Adrenal gland (tissue), 12 donors: ENCODE measurements around the gene ELF5. TPM values are rescaled to one million over a fixed set of nuclear protein-coding genes. Genes with fewer than 3 reads are reported as not detected.

Experiments used
- DNase-seq, 7 donors: peaks; one replicate each; pipeline ENCODE4 v3.0.0-alpha.2; 2019 to 2020
- H3K27ac ChIP-seq, 5 donors: fragments of 200-600 bp; sonication (generic) in 4 of 5; 1 replicate in 3 of 5; 2 replicates in 2 of 5; pipeline versions ENCODE4 v1.5.1 to v1.8.0; 2016 to 2020; ENCODE audit warnings: mild to moderate bottlenecking in 1 of 5
- H3K27me3 ChIP-seq: fragments of 200-600 bp; 2 replicates; pipeline ENCODE4 v1.8.0; 2021
- H3K36me3 ChIP-seq, 2 donors: fragments of 200-600 bp; replicated peaks in 1 of 2; 1 replicate in 1 of 2; 2 replicates in 1 of 2; pipeline versions ENCODE4 v1.5.1 to v1.8.0; 2018 to 2022
- H3K4me1 ChIP-seq, 2 donors: fragments of 200-600 bp; replicated peaks in 1 of 2; 1 replicate in 1 of 2; 2 replicates in 1 of 2; pipeline versions ENCODE4 v1.5.1 to v1.8.0; 2018 to 2021
- H3K4me3 ChIP-seq, 4 donors: fragments of 200-600 bp; sonication (generic) in 3 of 4; one replicate each; pipeline ENCODE4 v1.5.1; 2016 to 2018
- H3K9me3 ChIP-seq, 3 donors: fragments of 200-600 bp; sonication (generic) in 1 of 3; replicated peaks in 1 of 3; 1 replicate in 2 of 3; 2 replicates in 1 of 3; pipeline versions ENCODE4 v1.5.1 to v1.8.0; 2016 to 2021
- POLR2A ChIP-seq, 2 donors: fragments of 450-650 bp; IDR thresholded peaks; one replicate each; pipeline ENCODE4 v1.6.1; 2017; ENCODE audit warnings: antibody characterized with exemption in 2 of 2, mild to moderate bottlenecking in 2 of 2, moderate library complexity in 1 of 2
- WGBS, 4 donors: extraction: QIAGEN DNeasy Blood & Tissue Kit in 2 of 4; methylation state at CpG; one replicate each; pipeline versions ENCODE4 v1.1.5 to v1.1.7; 2013 to 2017; 5-methylcytosine and 5-hydroxymethylcytosine counted together
- intact Hi-C, 2 donors: fragments of 100-400 bp; cut with DNase I; formaldehyde crosslinking; loops; one replicate each; pipeline versions ENCODE4 v1.14.1 to v1.15.0; 2022 to 2023
- polyA plus RNA-seq, 3 donors: library from polyadenylated mRNA; stranded (reverse); fragments of 200-250 nt in 2 of 3; fragments of 350-450 nt in 1 of 3; fragmentation: Illumina TruSeq in 1 of 3; extraction: RNeasy Lipid Tissue Mini Kit (QIAGEN cat#74804) in 1 of 3; gene quantifications; one replicate each; pipeline ENCODE4 v1.2.3, GENCODE V29; 2013 to 2014
- total RNA-seq, 9 donors: library from RNA; depleted of rRNA in 4 of 9; stranded (reverse); fragments of >200 nt in 4 of 9; fragments of 120-200 nt in 1 of 9; fragmentation: NEBNext Ultra II Directional in 1 of 9; extraction: Animal tissue kit (Norgen Biotek cat#: 25700) in 1 of 9; gene quantifications; one replicate each; pipeline versions ENCODE4 v1.1.0 to v1.2.4, GENCODE V29; 2013 to 2023
- TF ChIP-seq, protein P1 (sequence below), 6 experiments: fragments of 450-650 bp in 4 of 6; fragments of 200-600 bp in 2 of 6; sonication (generic) in 1 of 6; IDR thresholded peaks; 1 replicate in 5 of 6; 2 replicates in 1 of 6; pipeline versions ENCODE4 v1.5.1 to v1.8.0; 2016 to 2021; ENCODE audit warnings: antibody characterized with exemption in 6 of 6, mild to moderate bottlenecking in 2 of 6, moderate library complexity in 1 of 6
- donor health status: healthy with polysubstance abuse.
- donor health status: Bipolar disorder and iron deficiency.
- donor health status: DM: yes; HTN: yes; CAD: no.
- donor health status: DM: no; HTN: no; CAD: no.
- donor health status: DM: no; HTN: no; CAD: no.
- donor health status: DM: yes; HTN: yes; CAD: no.

ELF5 gene
- total and polyA plus RNA-seq, 12 donors, result 0.03 TPM; not detected in 11

DNA sequence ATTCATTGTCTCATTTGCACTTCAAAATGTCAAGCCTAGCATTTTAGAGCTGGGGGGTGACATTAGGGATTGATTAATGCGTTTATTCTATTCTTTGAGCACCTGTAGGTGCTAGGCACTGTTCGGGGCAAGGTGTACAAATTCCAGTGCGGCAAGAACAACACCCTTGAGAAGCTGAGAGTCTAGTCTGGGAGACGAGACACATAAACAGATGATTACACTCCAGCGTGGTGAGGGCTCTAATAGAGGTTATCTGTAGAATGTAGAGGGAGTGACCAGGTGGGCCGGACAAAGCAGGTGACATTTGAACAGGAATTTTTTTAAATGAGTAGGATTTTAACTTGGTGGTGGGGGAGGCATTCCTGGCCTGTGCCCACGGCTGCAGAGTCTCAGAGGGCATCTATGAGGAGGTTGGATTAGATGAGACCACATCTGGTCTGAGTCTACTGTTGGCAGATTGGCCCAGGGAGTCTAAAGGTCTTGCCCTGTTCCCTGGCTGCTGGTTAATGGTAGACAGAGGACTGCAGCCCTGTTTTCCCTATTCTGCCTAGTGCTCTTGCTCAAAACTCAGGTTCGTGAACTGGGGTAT is 73.9 kb downstream of the ELF5 start:
- intact Hi-C loops, result no loop called here
- peaks cover 30 to 45% of the 10 kb centered on the region in 2 donors for H3K4me1 ChIP-seq
- H3K4me3 ChIP-seq, result peak overlapping the region in 3 of 4 donors; percentile 76 to 99 (median 92)
- DNase-seq, result no peak
- TF ChIP-seq POLR2A (IDR thresholded peaks at IDR 0.05), result no peak
- 20 to 25% (median 22%) methylated on average over 8 of the region's 8 CpGs for WGBS, 4 donors
- no peaks in the 10 kb centered on the region for H3K27me3 ChIP-seq
- peak overlapping the region in 4 of 5 donors; percentile 89 to 99 (median 91) for H3K27ac ChIP-seq
- no peaks in the 10 kb centered on the region for H3K9me3 ChIP-seq
- H3K36me3 ChIP-seq, result no peaks in the 10 kb centered on the region

DNA sequence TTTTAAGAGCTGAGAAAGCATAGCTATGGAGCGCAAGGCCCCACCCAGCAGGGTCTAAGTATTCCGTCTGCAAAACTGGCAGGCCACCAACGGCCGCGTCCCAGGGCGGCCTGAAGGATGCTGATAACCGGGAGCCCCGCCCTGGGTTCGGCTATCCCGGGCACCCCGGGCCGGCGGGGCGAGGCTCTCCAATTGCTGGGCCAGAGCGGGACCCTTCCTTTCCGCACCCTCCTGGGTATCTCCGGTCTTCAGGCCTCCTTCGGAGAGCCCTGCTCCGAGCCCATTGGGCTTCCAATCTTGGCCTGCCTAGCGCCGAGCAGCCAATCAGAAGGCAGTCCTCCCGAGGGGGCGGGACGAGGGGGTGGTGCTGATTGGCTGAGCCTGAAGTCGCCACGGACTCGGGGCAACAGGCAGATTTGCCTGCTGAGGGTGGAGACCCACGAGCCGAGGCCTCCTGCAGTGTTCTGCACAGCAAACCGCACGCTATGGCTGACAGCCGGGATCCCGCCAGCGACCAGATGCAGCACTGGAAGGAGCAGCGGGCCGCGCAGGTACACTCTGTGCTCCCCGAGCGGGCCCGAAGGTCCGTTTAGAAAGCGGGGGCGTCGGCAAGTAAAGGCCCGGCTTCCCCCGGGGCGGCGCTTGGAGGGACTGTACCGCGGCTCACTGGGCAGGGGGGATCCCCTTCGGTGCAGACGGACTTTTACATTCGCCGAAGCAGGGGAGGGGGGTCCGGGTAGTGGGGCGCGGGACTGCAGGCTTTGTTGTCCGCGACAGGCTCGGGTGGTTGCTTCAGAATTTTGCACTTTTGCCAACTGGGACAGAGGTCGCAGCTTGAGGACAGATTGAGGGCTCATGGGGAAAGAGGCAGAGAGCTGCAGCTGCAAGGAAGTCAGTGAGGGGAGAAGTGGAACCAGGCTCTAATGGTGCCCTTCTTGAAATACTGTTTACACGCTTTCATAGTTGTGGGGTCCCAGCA is 74.8 kb downstream of the ELF5 start, which contains the start of gene CAT:
CAT (plus strand) TSS at position 406 of the 979 bp plus-strand sequence; CDS start at position 486, 80 bp downstream.
- Histone ChIP-seq H3K4me1 (peaks cover 23 to 38% of the 10 kb centered on the region in 2 donors), H3K27me3 (no peaks in the 10 kb centered on the region), H3K4me3 (peak within 1 kb of the TSS; percentile 76 to 99 (median 91)), H3K36me3 (no peaks in the 10 kb centered on the region), H3K9me3 (no peaks in the 10 kb centered on the region), H3K27ac (peak within 1 kb of the TSS; percentile 88 to 99 (median 90))
- peak; percentile 64 to 95 for TF ChIP-seq POLR2A (IDR thresholded peaks at IDR 0.05)
- TF ChIP-seq, protein P1, sequence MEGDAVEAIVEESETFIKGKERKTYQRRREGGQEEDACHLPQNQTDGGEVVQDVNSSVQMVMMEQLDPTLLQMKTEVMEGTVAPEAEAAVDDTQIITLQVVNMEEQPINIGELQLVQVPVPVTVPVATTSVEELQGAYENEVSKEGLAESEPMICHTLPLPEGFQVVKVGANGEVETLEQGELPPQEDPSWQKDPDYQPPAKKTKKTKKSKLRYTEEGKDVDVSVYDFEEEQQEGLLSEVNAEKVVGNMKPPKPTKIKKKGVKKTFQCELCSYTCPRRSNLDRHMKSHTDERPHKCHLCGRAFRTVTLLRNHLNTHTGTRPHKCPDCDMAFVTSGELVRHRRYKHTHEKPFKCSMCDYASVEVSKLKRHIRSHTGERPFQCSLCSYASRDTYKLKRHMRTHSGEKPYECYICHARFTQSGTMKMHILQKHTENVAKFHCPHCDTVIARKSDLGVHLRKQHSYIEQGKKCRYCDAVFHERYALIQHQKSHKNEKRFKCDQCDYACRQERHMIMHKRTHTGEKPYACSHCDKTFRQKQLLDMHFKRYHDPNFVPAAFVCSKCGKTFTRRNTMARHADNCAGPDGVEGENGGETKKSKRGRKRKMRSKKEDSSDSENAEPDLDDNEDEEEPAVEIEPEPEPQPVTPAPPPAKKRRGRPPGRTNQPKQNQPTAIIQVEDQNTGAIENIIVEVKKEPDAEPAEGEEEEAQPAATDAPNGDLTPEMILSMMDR (IDR thresholded peaks at IDR 0.05), result no peak
- DNase-seq, result peak; percentile 97 to 99 (median 99)
- intact Hi-C loops, result no loop called here
- WGBS, 4 donors, result 0 to 11% (median 1%) methylated on average over 22 to 62 of the region's 62 CpGs

DNA sequence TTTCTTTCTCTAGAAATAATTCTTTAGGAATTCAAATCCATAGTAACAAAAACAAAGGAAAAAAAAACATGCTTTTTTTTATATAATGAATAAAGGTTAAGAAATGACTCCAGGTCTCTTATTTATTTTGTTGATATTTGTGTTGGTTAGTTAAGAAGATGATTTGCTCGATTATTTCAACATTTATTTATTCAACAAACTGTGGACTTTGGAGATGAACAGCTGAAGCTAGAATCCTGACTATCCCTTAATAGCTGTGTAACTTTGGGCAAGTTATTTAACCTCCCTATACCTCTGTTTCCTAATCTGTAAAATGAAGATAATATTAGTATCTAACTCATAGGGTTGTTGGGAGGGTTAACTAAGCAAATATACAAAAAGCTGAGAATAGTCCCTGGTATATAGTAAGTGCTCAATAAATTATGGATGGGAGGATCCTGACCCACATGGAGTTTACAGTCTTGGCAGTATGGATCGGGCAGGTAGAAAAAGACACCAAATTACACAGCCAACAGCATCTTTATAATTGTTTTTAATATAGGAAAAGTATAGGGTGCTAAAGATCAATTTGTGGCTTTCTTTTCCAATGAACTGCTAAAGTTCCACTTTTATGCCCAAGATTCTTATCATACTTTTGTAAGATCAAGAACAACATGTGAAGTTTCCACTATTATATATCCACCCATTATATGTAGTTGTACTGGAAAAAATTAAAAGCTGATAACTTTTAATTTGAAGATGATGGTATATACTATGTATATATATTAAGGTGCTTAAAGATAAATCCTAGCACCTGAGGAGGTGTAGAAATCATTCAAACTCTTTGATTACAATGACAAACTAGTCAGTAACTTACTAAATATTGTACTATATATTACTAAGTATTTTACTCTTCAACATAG is 76.1 kb downstream of the ELF5 start:
- WGBS, 4 donors, result 87 to 92% (median 89%) methylated on average over 2 of the region's 2 CpGs
- DNase-seq, result no peak
- Histone ChIP-seq H3K27me3 (no peaks in the 10 kb centered on the region), H3K36me3 (no peaks in the 10 kb centered on the region), H3K9me3 (no peaks in the 10 kb centered on the region), H3K4me3 (peak overlapping the region in 2 of 4 donors; percentile 92 to 99), H3K27ac (no peak overlapping the region), H3K4me1 (peaks cover 11 to 26% of the 10 kb centered on the region in 2 donors)
- no peak for TF ChIP-seq POLR2A (IDR thresholded peaks at IDR 0.05)
- TF ChIP-seq, protein P1 (IDR thresholded peaks at IDR 0.05), result no peak
- intact Hi-C loops, result no loop called here

DNA sequence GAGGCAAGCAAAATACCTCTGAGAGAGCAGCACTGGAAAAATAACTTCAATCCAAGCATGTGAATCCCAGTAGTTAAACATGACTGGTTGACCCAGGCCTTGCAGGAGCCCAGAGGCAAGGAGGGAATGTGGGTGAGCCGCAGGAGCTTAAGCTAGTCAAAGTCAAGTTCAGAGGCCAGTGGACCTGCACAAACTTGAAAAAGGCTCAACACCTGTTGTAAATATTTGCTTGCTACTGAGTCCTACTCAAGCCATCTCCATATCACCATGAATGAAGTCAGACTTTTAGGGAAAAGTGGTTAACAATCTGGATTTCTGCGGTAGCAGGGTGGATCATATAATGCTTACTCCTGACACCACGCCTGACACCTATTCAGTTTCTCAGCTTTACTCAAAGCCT is 79.7 kb downstream of the ELF5 start:
- Histone ChIP-seq H3K9me3 (no peaks in the 10 kb centered on the region), H3K27me3 (no peaks in the 10 kb centered on the region), H3K4me1 (peaks cover 0 to 6% of the 10 kb centered on the region in 2 donors), H3K36me3 (no peaks in the 10 kb centered on the region), H3K27ac (no peak overlapping the region), H3K4me3 (no peak overlapping the region)
- no peak for TF ChIP-seq POLR2A (IDR thresholded peaks at IDR 0.05)
- TF ChIP-seq, protein P1 (IDR thresholded peaks at IDR 0.05), result no peak
- intact Hi-C loops, result no loop called here
- no peak for DNase-seq
- WGBS, 4 donors, result 88 to 96% (median 90%) methylated on average over 3 of the region's 3 CpGs
